ENCODE data around the gene LDB2. TPM values are rescaled to one million over a fixed set of nuclear protein-coding genes. Genes with fewer than 3 reads are reported as not detected.

The LDB2 gene
- total RNA-seq, 1 donor from 2014 or later, result 4.9 TPM

GRCh38 chr4:16896881-16897750, 1.3 kb downstream of the LDB2 start:
- peaks cover 27% of the 10 kb centered on the region for H3K79me2 ChIP-seq (ENCODE audit: insufficient read depth, low read length)
- H4K20me1 ChIP-seq (ENCODE audit: insufficient read depth, low read length), result no peaks in the 10 kb centered on the region
- peak overlapping the region; percentile 94 for H3K4me2 ChIP-seq (ENCODE audit: low read length)
- H3K27me3 ChIP-seq (ENCODE audit: insufficient read depth, low read length), result no peaks in the 10 kb centered on the region
- no peaks in the 10 kb centered on the region for H3K27me3 Mint-ChIP-seq (ENCODE audit: low read depth, unreplicated experiment)
- no peaks in the 10 kb centered on the region for H3K9me3 ChIP-seq (ENCODE audit: insufficient read depth, low read depth, low read length)
- peaks cover 21% of the 10 kb centered on the region for H3K4me1 ChIP-seq (ENCODE audit: insufficient read depth, low read length)
- H3K36me3 ChIP-seq (ENCODE audit: insufficient read depth, low read length), result no peaks in the 10 kb centered on the region
- peak overlapping the region; percentile 91 for H3K4me3 Mint-ChIP-seq (ENCODE audit: unreplicated experiment)
- TF ChIP-seq CTCF (IDR thresholded peaks at IDR 0.05; ENCODE audit: insufficient read depth, low read depth, low read length) (no peak), EZH2 (IDR thresholded peaks at IDR 0.05; ENCODE audit: insufficient read depth, low read length) (no peak)
- peak overlapping the region; percentile 39 for H3K27ac ChIP-seq (ENCODE audit: low read depth, low read length)
- FAIRE-seq (peak; percentile 34), DNase-seq (ENCODE audit: low read depth) (peak; percentile 77)
- no peaks in the 10 kb centered on the region for H3K9me3 Mint-ChIP-seq (ENCODE audit: unreplicated experiment)
- peaks cover 38% of the 10 kb centered on the region for H3K4me1 Mint-ChIP-seq (ENCODE audit: low read depth, unreplicated experiment)
- peak overlapping the region; percentile 35 for H3K27ac Mint-ChIP-seq (ENCODE audit: unreplicated experiment)
- no peaks in the 10 kb centered on the region for H3K36me3 Mint-ChIP-seq (ENCODE audit: low read depth, unreplicated experiment)
- peak overlapping the region; percentile 71 for H3K9ac ChIP-seq (ENCODE audit: low read length)
- H2AFZ ChIP-seq (ENCODE audit: low read depth, low read length), result peak overlapping the region; percentile 36
- peak overlapping the region; percentile 59 for H3K4me3 ChIP-seq (ENCODE audit: insufficient read depth, low read depth, low read length)

GRCh38 chr4:16894406-16894805, 4.0 kb downstream of the LDB2 start:
- DNase-seq (ENCODE audit: low read depth), result peak; percentile 67
- Histone ChIP-seq H3K27me3 (ENCODE audit: insufficient read depth, low read length) (no peaks in the 10 kb centered on the region), H3K4me2 (ENCODE audit: low read length) (peak overlapping the region; percentile 80), H4K20me1 (ENCODE audit: insufficient read depth, low read length) (no peaks in the 10 kb centered on the region), H2AFZ (ENCODE audit: low read depth, low read length) (no peak overlapping the region), H3K9me3 (ENCODE audit: insufficient read depth, low read depth, low read length) (no peaks in the 10 kb centered on the region), H3K79me2 (ENCODE audit: insufficient read depth, low read length) (peaks cover 27% of the 10 kb centered on the region), H3K9ac (ENCODE audit: low read length) (peak overlapping the region; percentile 61), H3K4me3 (ENCODE audit: insufficient read depth, low read depth, low read length) (no peak overlapping the region), H3K4me1 (ENCODE audit: insufficient read depth, low read length) (peaks cover 21% of the 10 kb centered on the region), H3K36me3 (ENCODE audit: insufficient read depth, low read length) (no peaks in the 10 kb centered on the region), H3K27ac (ENCODE audit: low read depth, low read length) (peak overlapping the region; percentile 55)
- FAIRE-seq, result peak; percentile 82
- H3K9me3 Mint-ChIP-seq (ENCODE audit: unreplicated experiment), result no peaks in the 10 kb centered on the region
- TF ChIP-seq EZH2 (IDR thresholded peaks at IDR 0.05; ENCODE audit: insufficient read depth, low read length) (no peak), CTCF (IDR thresholded peaks at IDR 0.05; ENCODE audit: insufficient read depth, low read depth, low read length) (no peak)
- peak overlapping the region; percentile 22 for H3K27ac Mint-ChIP-seq (ENCODE audit: unreplicated experiment)
- no peaks in the 10 kb centered on the region for H3K27me3 Mint-ChIP-seq (ENCODE audit: low read depth, unreplicated experiment)
- no peaks in the 10 kb centered on the region for H3K36me3 Mint-ChIP-seq (ENCODE audit: low read depth, unreplicated experiment)
- H3K4me3 Mint-ChIP-seq (ENCODE audit: unreplicated experiment), result no peak overlapping the region
- peaks cover 38% of the 10 kb centered on the region for H3K4me1 Mint-ChIP-seq (ENCODE audit: low read depth, unreplicated experiment)

Data from astrocyte (in vitro differentiated cells and primary cell).